GM18861 (cell line): Measurements from ENCODE around the gene UNC45A.

Experiments used
- ATAC-seq: cut with Tn5 transposase; IDR thresholded peaks from one replicate; pipeline ENCODE4 v1.9.1; 2021; ENCODE audit not compliant: unreplicated experiment

The UNC45A gene

GRCh38 chr15:90994417-90995311 lies 59.6 kb downstream of the UNC45A start, which contains the start of gene PRC1:
TSS of gene PRC1 (minus strand) at chr15:90994535. CDS start at chr15:90994417, 118 bp downstream.
- peak; percentile 94 for ATAC-seq

GRCh38 chr15:90998737-90999136 lies 63.7 kb downstream of the UNC45A start:
- ATAC-seq = no peak

DNA sequence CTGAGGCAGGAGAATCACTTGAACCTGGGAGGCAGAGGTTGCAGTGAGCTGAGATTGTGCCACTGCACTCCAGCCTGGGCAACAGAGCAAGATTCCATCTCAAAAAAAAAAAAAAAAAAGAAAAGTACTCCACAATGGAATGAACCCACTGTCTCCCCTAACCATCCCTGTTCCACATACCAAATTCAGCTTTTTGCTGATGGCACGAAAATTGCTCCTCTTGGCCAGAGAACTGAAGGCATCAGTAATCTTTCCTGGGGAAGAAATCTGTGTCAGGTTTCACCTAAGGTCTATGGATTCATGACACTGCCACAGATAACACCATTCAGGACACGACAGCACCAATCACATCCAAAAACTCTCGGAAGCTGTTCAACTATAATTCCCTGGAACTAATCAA lies 66.1 kb downstream of the UNC45A start:
- ATAC-seq = no peak
